PC-3 (cell line): ENCODE data around the gene BCL11B. TPM values are rescaled to one million over a fixed set of nuclear protein-coding genes. Genes with fewer than 3 reads are reported as not detected.

Experiments
- ATAC-seq: fragments of 200-7000 bp; cut with Tn5 transposase; 2 replicates; pipeline ENCODE4 v1.9.1; 2020; ENCODE audit warnings: mild to moderate bottlenecking, moderate library complexity
- BruUV-seq: library from RNA; stranded (reverse); fragments of 400-500 nt; replicated peaks from 2 replicates; lab custom pipeline; 2021; lab: Mats Ljungman, UMichigan
- CTCF ChIA-PET: fragments of 300-600 bp; sonication (Branson Sonifier 250); formaldehyde crosslinking; loops from one replicate; lab custom pipeline; 2022; ENCODE audit warnings: antibody characterized with exemption; lab: Charles Lee
- POLR2A ChIA-PET: fragments of 300-600 bp; sonication (Branson Sonifier 250); formaldehyde crosslinking; loops from one replicate; lab custom pipeline; 2022; ENCODE audit warnings: antibody characterized with exemption; ENCODE audit not compliant: unreplicated experiment; lab: Charles Lee
- DNase-seq: peaks from one replicate; pipeline ENCODE4 v3.0.0-alpha.2; 2015
- H2AFZ ChIP-seq: fragments of 300-600 bp; sonication (generic); 2 replicates; pipeline ENCODE4 v1.6.0; 2016; ENCODE audit warnings: antibody characterized with exemption, low read length
- H3F3A ChIP-seq: fragments of 300-600 bp; sonication (generic); one replicate; pipeline ENCODE4 v1.6.0; 2017; ENCODE audit warnings: antibody characterized with exemption, low read length, control low read depth, mild to moderate bottlenecking; ENCODE audit not compliant: unreplicated experiment
- H3K27ac ChIP-seq: fragments of 300-600 bp; sonication (generic); 2 replicates; pipeline ENCODE4 v1.5.1; 2016; ENCODE audit warnings: mild to moderate bottlenecking, low read length
- H3K27me3 ChIP-seq: fragments of 300-600 bp; sonication (generic); 2 replicates; pipeline ENCODE4 v1.6.1; 2016; ENCODE audit warnings: low read length, mixed read lengths
- H3K36me3 ChIP-seq: fragments of 300-600 bp; sonication (generic); 2 replicates; pipeline ENCODE4 v1.6.1; 2016; ENCODE audit warnings: low read depth, mixed run types, low read length, mixed read lengths
- H3K4me1 ChIP-seq: fragments of 300-600 bp; sonication (generic); 2 replicates; pipeline ENCODE4 v1.5.1; 2016; ENCODE audit warnings: low read length; ENCODE audit not compliant: insufficient read depth
- H3K4me2 ChIP-seq: fragments of 300-600 bp; sonication (generic); 2 replicates; pipeline ENCODE4 v1.6.0; 2016; ENCODE audit warnings: low read length
- H3K4me3 ChIP-seq: fragments of 300-600 bp; sonication (generic); 2 replicates; pipeline ENCODE4 v1.5.1; 2016; ENCODE audit warnings: mild to moderate bottlenecking, low read length, mixed read lengths
- H3K79me2 ChIP-seq: fragments of 300-600 bp; sonication (generic); 2 replicates; pipeline ENCODE4 v1.6.1; 2017; ENCODE audit warnings: low read length, mixed read lengths
- H3K9ac ChIP-seq: fragments of 300-600 bp; sonication (generic); 2 replicates; pipeline ENCODE4 v1.6.0; 2016; ENCODE audit warnings: mild to moderate bottlenecking, low read length
- H3K9me2 ChIP-seq: fragments of 300-600 bp; sonication (generic); replicated peaks from 2 replicates; pipeline ENCODE4 v1.6.1; 2016; ENCODE audit warnings: mixed run types, low read length, mixed read lengths
- H3K9me3 ChIP-seq: fragments of 300-600 bp; sonication (generic); 2 replicates; pipeline ENCODE4 v1.6.1; 2016; ENCODE audit warnings: low read length, mixed read lengths
- H4K20me1 ChIP-seq: fragments of 300-600 bp; sonication (generic); 2 replicates; pipeline ENCODE4 v1.6.1; 2016; ENCODE audit warnings: low read length, mixed read lengths
- CTCF ChIP-seq: fragments of 300-600 bp; sonication (generic); conservative IDR thresholded peaks from 2 replicates; pipeline ENCODE4 v1.5.1; 2017; ENCODE audit warnings: antibody characterized with exemption, low read depth, mild to moderate bottlenecking, low read length
- EZH2 ChIP-seq: fragments of 300-600 bp; sonication (generic); IDR thresholded peaks from one replicate; pipeline ENCODE4 v1.6.1; 2017; ENCODE audit warnings: antibody characterized with exemption, mild to moderate bottlenecking, low read length; ENCODE audit not compliant: unreplicated experiment
- EZH2phosphoT487 ChIP-seq: fragments of 300-600 bp; sonication (generic); IDR thresholded peaks from 2 replicates; pipeline ENCODE4 v1.6.1; 2018; ENCODE audit warnings: mild to moderate bottlenecking, antibody characterized with exemption, low read length, borderline replicate concordance
- intact Hi-C: fragments of 100-400 bp; cut with micrococcal nuclease; formaldehyde crosslinking; loops from 2 replicates; pipeline ENCODE4 v1.9.0; 2023
- total RNA-seq: library from RNA; depleted of rRNA; stranded (reverse); fragments of >200 nt; gene quantifications from 2 replicates; pipeline ENCODE4 v1.2.3, GENCODE V29; 2014

The BCL11B gene
- total RNA-seq, 1 experiment from 2014 or later, result 0.73 TPM

DNA sequence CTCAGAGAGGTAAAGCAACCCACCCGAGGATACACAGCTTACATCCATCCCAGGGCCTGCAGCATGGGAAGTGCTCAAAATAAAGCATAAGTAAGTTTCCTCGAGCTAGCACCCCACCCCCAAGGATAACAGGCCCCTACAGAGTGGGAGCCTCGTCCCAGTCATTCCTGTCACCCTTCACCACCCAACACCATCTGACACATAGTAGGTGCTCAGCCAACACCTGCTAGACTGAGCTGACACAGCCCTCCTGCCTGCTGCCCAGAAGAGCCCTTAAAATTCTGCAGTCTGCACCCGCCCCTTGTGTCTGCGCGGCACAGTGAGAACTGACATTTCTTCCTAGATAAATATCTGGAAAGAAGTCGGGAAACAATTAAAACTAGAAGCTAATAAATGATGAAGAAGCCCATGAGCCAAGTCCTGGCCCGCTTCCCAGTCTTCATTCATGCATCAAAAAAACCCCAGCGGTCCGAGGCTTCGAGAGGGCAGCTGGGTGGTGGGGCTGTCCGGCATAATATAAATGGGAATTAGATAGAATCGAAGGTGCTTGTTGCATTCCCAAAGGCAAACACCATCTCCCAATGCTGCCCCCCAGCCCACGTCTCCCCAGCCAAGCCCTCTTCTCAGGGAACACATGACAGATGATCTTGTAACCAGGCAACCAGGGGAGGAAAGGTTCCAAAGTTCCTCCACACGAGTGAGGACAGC, 76.2 kb downstream of the BCL11B start:
- TF ChIP-seq EZH2phosphoT487, result no peak
- TF ChIP-seq CTCF, result no peak
- TF ChIP-seq EZH2, result no peak
- H4K20me1 ChIP-seq, result no peaks in the 10 kb centered on the region
- DNase-seq (no peak), ATAC-seq (no peak)
- no peak overlapping the region for H3K4me2 ChIP-seq
- no peaks in the 10 kb centered on the region; the same call in 1 of the 2 replicates for H3K4me1 ChIP-seq
- no peak overlapping the region for H3K9ac ChIP-seq
- ChIA-PET CTCF (no interaction called here), POLR2A (no interaction called here)
- no peaks in the 10 kb centered on the region for H3K79me2 ChIP-seq
- intact Hi-C loops, result no loop called here
- H3F3A ChIP-seq, result no peaks in the 10 kb centered on the region
- no peak overlapping the region for H2AFZ ChIP-seq
- H3K9me2 ChIP-seq, result no peaks in the 10 kb centered on the region
- peaks cover 81% of the 10 kb centered on the region for H3K27me3 ChIP-seq
- H3K36me3 ChIP-seq, result no peaks in the 10 kb centered on the region
- no peak overlapping the region for H3K27ac ChIP-seq
- no TSS peak for BruUV-seq
- H3K9me3 ChIP-seq, result no peaks in the 10 kb centered on the region
- no peak overlapping the region for H3K4me3 ChIP-seq

DNA sequence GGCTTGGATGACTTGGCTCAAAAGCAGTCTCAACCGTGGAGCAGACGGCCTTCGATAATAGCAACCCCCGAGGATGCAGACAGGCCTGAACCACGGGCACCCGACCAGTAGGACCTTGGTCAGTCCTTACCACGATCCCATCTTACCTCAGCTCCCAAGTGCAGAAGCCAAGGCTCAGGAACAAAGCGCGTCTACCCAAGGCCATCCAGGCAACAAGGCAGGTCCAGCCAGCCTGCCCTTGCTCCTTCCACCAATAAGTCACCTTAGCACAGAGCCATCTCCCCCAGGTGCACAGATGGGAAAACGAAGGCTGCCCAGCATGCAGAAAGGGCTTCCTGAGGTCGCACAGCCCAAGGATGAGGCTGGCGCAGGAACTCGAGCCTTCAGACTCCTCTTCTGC, 77.3 kb downstream of the BCL11B start:
- CTCF ChIA-PET, result no interaction called here
- no peaks in the 10 kb centered on the region for H3K79me2 ChIP-seq
- H3K4me1 ChIP-seq, result no peaks in the 10 kb centered on the region; the same call in 1 of the 2 replicates
- H3K9me2 ChIP-seq, result no peaks in the 10 kb centered on the region
- BruUV-seq, result no TSS peak
- no peaks in the 10 kb centered on the region for H4K20me1 ChIP-seq
- no peaks in the 10 kb centered on the region for H3F3A ChIP-seq
- peaks cover 76% of the 10 kb centered on the region for H3K27me3 ChIP-seq
- H3K4me2 ChIP-seq, result no peak overlapping the region
- no peak overlapping the region for H2AFZ ChIP-seq
- no peak overlapping the region for H3K4me3 ChIP-seq
- POLR2A ChIA-PET, result no interaction called here
- H3K36me3 ChIP-seq, result no peaks in the 10 kb centered on the region
- no peak for ATAC-seq
- H3K27ac ChIP-seq, result no peak overlapping the region
- H3K9me3 ChIP-seq, result no peaks in the 10 kb centered on the region
- no peak overlapping the region for H3K9ac ChIP-seq
- TF ChIP-seq EZH2, result no peak
- TF ChIP-seq EZH2phosphoT487, result no peak
- no peak for TF ChIP-seq CTCF
- intact Hi-C loops, result no loop called here
- DNase-seq, result no peak

- no peaks in the 10 kb centered on the region for H3K36me3 ChIP-seq
- no peaks in the 10 kb centered on the region for H3K79me2 ChIP-seq
- no peak for ATAC-seq
- no peaks in the 10 kb centered on the region for H3K9me2 ChIP-seq
- H3F3A ChIP-seq, result no peaks in the 10 kb centered on the region
- ChIA-PET CTCF (no interaction called here), POLR2A (no interaction called here)
- TF ChIP-seq EZH2phosphoT487, result no peak
- H2AFZ ChIP-seq, result no peak overlapping the region
- H3K27ac ChIP-seq, result no peak overlapping the region
- H3K4me1 ChIP-seq, result no peaks in the 10 kb centered on the region; the same call in 1 of the 2 replicates
- intact Hi-C loops, result no loop called here
- DNase-seq, result no peak
- no peak overlapping the region for H3K4me3 ChIP-seq
- BruUV-seq, result no TSS peak
- no peaks in the 10 kb centered on the region for H3K9me3 ChIP-seq
- H3K4me2 ChIP-seq, result no peak overlapping the region
- peaks cover 76% of the 10 kb centered on the region for H3K27me3 ChIP-seq
- H4K20me1 ChIP-seq, result no peaks in the 10 kb centered on the region
- H3K9ac ChIP-seq, result no peak overlapping the region
These were observed 77.9 kb downstream of the BCL11B start for GRCh38 chr14:99194136-99194535.
